Thyroid gland (tissue), 4 donors: ENCODE results near the gene TGFBR3. TPM values are rescaled to one million over a fixed set of nuclear protein-coding genes. Genes with fewer than 3 reads are reported as not detected.

Experiments used
- DNase-seq, 2 donors: peaks; one replicate each; pipeline ENCODE4 v3.0.0-alpha.2; 2019
- H3K27ac ChIP-seq, 3 donors: fragments of 200-600 bp; sonication (generic); 1 replicate in 2 of 3; 2 replicates in 1 of 3; pipeline ENCODE4 v1.5.1; 2016 to 2019; ENCODE audit warnings: mild to moderate bottlenecking in 1 of 3, moderate library complexity in 1 of 3
- H3K27me3 ChIP-seq: fragments of 200-600 bp; sonication (generic); one replicate; pipeline ENCODE4 v1.5.1; 2019
- H3K36me3 ChIP-seq, 2 donors: fragments of 200-600 bp; sonication (generic); one replicate each; pipeline ENCODE4 v1.5.1; 2016 to 2019
- H3K4me1 ChIP-seq, 2 donors: fragments of 200-600 bp; sonication (generic); one replicate each; pipeline ENCODE4 v1.5.1; 2017 to 2019
- H3K4me3 ChIP-seq, 3 donors: fragments of 200-600 bp; sonication (generic); replicated peaks in 1 of 3; 1 replicate in 2 of 3; 2 replicates in 1 of 3; pipeline ENCODE4 v1.5.1; 2016; ENCODE audit warnings: mild to moderate bottlenecking in 1 of 3
- H3K9me3 ChIP-seq: fragments of 200-600 bp; sonication (generic); one replicate; pipeline ENCODE4 v1.5.1; 2017
- CTCF ChIP-seq, 6 experiments: fragments of 200-600 bp in 3 of 6; fragments of 450-650 bp in 3 of 6; sonication (generic) in 3 of 6; IDR thresholded peaks; one replicate each; pipeline ENCODE4 v1.5.1; 2016 to 2019; ENCODE audit warnings: antibody characterized with exemption in 6 of 6, mild to moderate bottlenecking in 2 of 6, inconsistent platforms in 1 of 6, moderate library complexity in 1 of 6
- POLR2A ChIP-seq, 2 donors: fragments of 450-650 bp; IDR thresholded peaks; one replicate each; pipeline ENCODE4 v1.6.1; 2017; ENCODE audit warnings: antibody characterized with exemption in 2 of 2, mild to moderate bottlenecking in 2 of 2, moderate library complexity in 1 of 2
- WGBS, 2 donors: methylation state at CpG; one replicate each; pipeline ENCODE4 v1.1.5; 2017; 5-methylcytosine and 5-hydroxymethylcytosine counted together
- intact Hi-C: fragments of 100-400 bp; cut with DNase I; formaldehyde crosslinking; loops from one replicate; pipeline ENCODE4 v1.15.1; 2023
- total RNA-seq, 4 donors: library from RNA; depleted of rRNA; stranded (reverse); fragments of >200 nt; gene quantifications; one replicate each; pipeline ENCODE4 v1.2.3, GENCODE V29; 2016

The TGFBR3 gene
- total RNA-seq, 4 donors from 2014 or later = 37.2 to 223 (median 106) TPM

- TF ChIP-seq POLR2A (IDR thresholded peaks at IDR 0.05) (no peak), CTCF (IDR thresholded peaks at IDR 0.05) (no peak)
- Histone ChIP-seq H3K27ac (no peak overlapping the region), H3K36me3 (peaks cover 0 to 9% of the 10 kb centered on the region in 2 donors), H3K4me1 (peaks cover 6 to 12% of the 10 kb centered on the region in 2 donors), H3K4me3 (no peak overlapping the region), H3K9me3 (no peaks in the 10 kb centered on the region), H3K27me3 (no peaks in the 10 kb centered on the region)
- 94 to 95% methylated on average over 2 of the region's 2 CpGs for WGBS, 2 donors
- no peak for DNase-seq
- intact Hi-C loops = no loop called here
Measured at GRCh38 chr1:91715416-91716000, 170.4 kb downstream of the TGFBR3 start.

- 85 to 91% methylated on average over 8 of the region's 8 CpGs for WGBS, 2 donors
- intact Hi-C loops = no loop called here
- no peak overlapping the region for H3K27ac ChIP-seq
- no peak for DNase-seq
- peaks cover 11 to 17% of the 10 kb centered on the region in 2 donors for H3K4me1 ChIP-seq
- no peak overlapping the region for H3K4me3 ChIP-seq
- TF ChIP-seq CTCF (IDR thresholded peaks at IDR 0.05) (no peak), POLR2A (IDR thresholded peaks at IDR 0.05) (no peak)
- peaks cover 0 to 9% of the 10 kb centered on the region in 2 donors for H3K36me3 ChIP-seq
- no peaks in the 10 kb centered on the region for H3K27me3 ChIP-seq
- no peaks in the 10 kb centered on the region for H3K9me3 ChIP-seq
Measured at GRCh38 chr1:91714867-91715381, 171.0 kb downstream of the TGFBR3 start.

GRCh38 chr1:91712981-91713841 is 172.7 kb downstream of the TGFBR3 start:
- Histone ChIP-seq H3K27ac (peak overlapping the region; percentile 4 to 55 (median 54)), H3K27me3 (no peaks in the 10 kb centered on the region), H3K4me3 (no peak overlapping the region), H3K9me3 (no peaks in the 10 kb centered on the region), H3K36me3 (peaks cover 0 to 2% of the 10 kb centered on the region in 2 donors), H3K4me1 (peaks cover 14 to 22% of the 10 kb centered on the region in 2 donors)
- TF ChIP-seq CTCF (IDR thresholded peaks at IDR 0.05) = no peak
- TF ChIP-seq POLR2A (IDR thresholded peaks at IDR 0.05) = no peak
- DNase-seq = no peak
- intact Hi-C loops = no loop called here
- WGBS, 2 donors = 47 to 54% methylated on average over 15 of the region's 15 CpGs

- Histone ChIP-seq H3K27ac (peak overlapping the region; percentile 4 to 55 (median 54)), H3K9me3 (no peaks in the 10 kb centered on the region), H3K4me1 (peaks cover 14 to 22% of the 10 kb centered on the region in 2 donors), H3K4me3 (no peak overlapping the region), H3K36me3 (peaks cover 0 to 9% of the 10 kb centered on the region in 2 donors), H3K27me3 (no peaks in the 10 kb centered on the region)
- TF ChIP-seq CTCF (IDR thresholded peaks at IDR 0.05) (no peak), POLR2A (IDR thresholded peaks at IDR 0.05) (no peak)
- DNase-seq = no peak
- intact Hi-C loops = no loop called here
- WGBS, 2 donors = 85 to 87% methylated on average over 3 of the region's 3 CpGs
Measured at GRCh38 chr1:91712393-91712792, 173.6 kb downstream of the TGFBR3 start.
